K562 (cell line): Measurements from ENCODE around the gene CMAS. TPM values are rescaled to one million over a fixed set of nuclear protein-coding genes. Genes with fewer than 3 reads are reported as not detected.

Source experiments
- ATF2 ChIP-seq: sonication (generic); formaldehyde crosslinking; IDR thresholded peaks from 2 replicates; pipeline ENCODE4 v1.8.1; 2022; ENCODE audit warnings: missing genetic modification reagents
- CCNT2 ChIP-seq: IDR thresholded peaks from 2 replicates; pipeline ENCODE4 v1.6.1; 2011; ENCODE audit warnings: borderline replicate concordance, low read depth, mild to moderate bottlenecking, moderate library complexity, mixed read lengths, low read length; ENCODE audit not compliant: insufficient read length; ENCODE audit errors: extremely low read depth
- EP300 ChIP-seq: IDR thresholded peaks from 2 replicates; pipeline ENCODE4 v1.6.1; 2012; ENCODE audit warnings: low read length, improper control_type of control experiment
- ESRRA ChIP-seq: fragments of 450-650 bp; IDR thresholded peaks from 2 replicates; pipeline ENCODE4 v1.6.1; 2014; ENCODE audit warnings: low read depth, mild to moderate bottlenecking, moderate library complexity, borderline replicate concordance
- HCFC1 ChIP-seq: IDR thresholded peaks from 2 replicates; pipeline ENCODE4 v1.6.1; 2012; ENCODE audit warnings: low read depth, low read length, improper control_type of control experiment
- KDM2B ChIP-seq: fragments of 250-450 bp; sonication (Bioruptor Pico); IDR thresholded peaks from 2 replicates; pipeline ENCODE4 v1.8.0; 2021; ENCODE audit warnings: mild to moderate bottlenecking, moderate library complexity
- MAZ ChIP-seq, 2 experiments: fragments of 450-650 bp in 1 of 2; sonication (generic) in 1 of 2; formaldehyde crosslinking; IDR thresholded peaks in 1 of 2; conservative IDR thresholded peaks in 1 of 2; 2 replicates each; pipeline versions ENCODE4 v1.4.0 to v1.5.0; 2020; ENCODE audit warnings: mild to moderate bottlenecking in 1 of 2, missing genetic modification reagents in 1 of 2
- MTA2 ChIP-seq: fragments of 450-650 bp; IDR thresholded peaks from 2 replicates; pipeline ENCODE4 v1.6.1; 2016; ENCODE audit warnings: low read depth
- PHF8 ChIP-seq: fragments of 200-600 bp; sonication (generic); IDR thresholded peaks from 2 replicates; pipeline ENCODE4 v1.6.1; 2012; ENCODE audit warnings: mixed run types, mild to moderate bottlenecking, inconsistent platforms, low read length, moderate library complexity, borderline replicate concordance
- PREB ChIP-seq: sonication (generic); formaldehyde crosslinking; IDR thresholded peaks from 2 replicates; pipeline ENCODE4 v1.8.1; 2023; ENCODE audit warnings: mild to moderate bottlenecking, missing genetic modification reagents
- REST ChIP-seq, 2 experiments: fragments of 450-650 bp; formaldehyde crosslinking in 1 of 2; IDR thresholded peaks; 2 replicates each; pipeline versions ENCODE4 v1.4.0 to v1.6.1; 2014 to 2020; ENCODE audit warnings: mild to moderate bottlenecking in 2 of 2, borderline replicate concordance in 1 of 2, low read depth in 1 of 2
- SMC3 ChIP-seq: conservative IDR thresholded peaks from 2 replicates; pipeline ENCODE4 v1.6.1; 2011; ENCODE audit warnings: low read depth, low read length, improper control_type of control experiment; ENCODE audit not compliant: insufficient read depth
- SPI1 ChIP-seq: IDR thresholded peaks from 2 replicates; pipeline ENCODE4 v1.6.1; 2011; ENCODE audit warnings: low read depth, low read length, control low read depth, borderline replicate concordance
- TAL1 ChIP-seq: fragments of 450-650 bp; IDR thresholded peaks from 2 replicates; pipeline ENCODE4 v1.6.1; 2016; ENCODE audit warnings: mild to moderate bottlenecking
- ZNF431 ChIP-seq: sonication (generic); formaldehyde crosslinking; IDR thresholded peaks from 2 replicates; pipeline ENCODE4 v1.8.0; 2022; ENCODE audit warnings: mild to moderate bottlenecking, missing genetic modification reagents
- polyA plus RNA-seq, 8 experiments: library from polyadenylated mRNA; depleted of rRNA in 4 of 8; stranded (reverse) in 5 of 8; unstranded in 3 of 8; fragments of >200 nt; fragmentation: Nextera tagmentation in 2 of 8; fragmentation: Illumina TruSeq in 1 of 8; extraction: Ambion mirVana in 2 of 8; extraction: Trizol in 1 of 8; gene quantifications; 2 replicates each; pipeline versions ENCODE4 v1.2.1 to v1.2.3, GENCODE V29; 2011 to 2014; ENCODE audit warnings: inconsistent platforms in 1 of 8, missing spikeins in 1 of 8
- total RNA-seq, 7 experiments: library from RNA; depleted of rRNA in 6 of 7; stranded (reverse); fragments of >200 nt in 6 of 7; fragmentation: Illumina TruSeq in 2 of 7; extraction: Trizol in 2 of 7; gene quantifications; 2 replicates each; pipeline versions ENCODE4 v1.2.1 to v1.2.3, GENCODE V29; 2011 to 2021; ENCODE audit warnings: low replicate concordance in 1 of 7

CMAS gene
- total and polyA plus RNA-seq, 9 of the 15 experiments (the other 6 are each of a cell fraction or from before 2014, with no cell fraction given) = 29.7 to 108 (median 65.3) TPM

GRCh38 chr12:22046090-22046967 is at the start of gene CMAS (continued):
- TF ChIP-seq PREB (CRISPR knock-in tag) (no peak), SMC3 (no peak), REST (IDR thresholded peaks at IDR 0.05; ENCODE audit: borderline replicate concordance) (peak; percentile 78), REST (CRISPR knock-in tag; IDR thresholded peaks at IDR 0.05; ENCODE audit: low read depth) (no peak), MTA2 (peak; percentile 54; the same call in 1 of the 2 replicates), EP300 (peak; percentile 87; the same call in 1 of the 2 replicates), ZNF431 (no peak), TAL1 (peak; percentile 73), PHF8 (peak; percentile 58; the same call in 1 of the 2 replicates), CCNT2 (peak; percentile 23), HCFC1 (peak; percentile 81), ATF2 (CRISPR knock-in tag) (no peak), KDM2B (no peak), MAZ (CRISPR knock-in tag; conservative IDR thresholded peaks at IDR 0.05 in 1 of 2, IDR thresholded peaks at IDR 0.05 in 1 of 2) (peak in 1 of 2 experiments; percentile 73; a peak in 3 of 4 replicates), ESRRA (0 out of 2 replicates have a peak, but pooled peaks have one; percentile 41), SPI1 (peak; percentile 46; the same call in 1 of the 2 replicates)
